Regular cardiac myocyte (primary cell): ENCODE measurements around the gene GPR17. TPM values are rescaled to one million over a fixed set of nuclear protein-coding genes. Genes with fewer than 3 reads are reported as not detected.

Experiments
- total RNA-seq: library from RNA; depleted of rRNA; stranded (reverse); fragments of >200 nt; gene quantifications from 2 replicates; pipeline ENCODE4 v1.2.3, GENCODE V29; 2014

The GPR17 gene
- not detected in 2 replicates for total RNA-seq

GRCh38 chr2:127645395-127646291 is at the start of gene GPR17:
Gene GPR17 (plus strand): TSS chr2:127646153. CDS start chr2:127650736, 4,583 bp downstream.

GRCh38 chr2:127675331-127676261 is 29.6 kb downstream of the GPR17 start, which contains the start of gene LIMS2:
Gene LIMS2 (minus strand): TSS chr2:127675530. CDS start chr2:127675024, 506 bp downstream.

GRCh38 chr2:127701193-127701650 is 55.3 kb downstream of the GPR17 start, which contains the start of gene SFT2D3:
Gene SFT2D3 (plus strand): TSS chr2:127701497. CDS start chr2:127701529, 32 bp downstream.

Other genes with a start within 250 kb of the GPR17 start
- under 0.01 TPM in 1 of 2 replicates, not detected in the other for gene PROC, start 227.7 kb upstream of the GPR17 start, total RNA-seq
- gene IWS1, start 119.7 kb upstream of the GPR17 start, total RNA-seq, result 42.0 and 47.7 TPM in 2 replicates
- under 0.01 TPM in 2 replicates for gene MYO7B, start 110.5 kb upstream of the GPR17 start, total RNA-seq
- 2.7 and 4.8 TPM in 2 replicates for gene LIMS2, start 29.4 kb downstream of the GPR17 start, total RNA-seq
- gene SFT2D3, start 55.3 kb downstream of the GPR17 start, total RNA-seq, result 4.4 and 5.6 TPM in 2 replicates
- gene WDR33, start 165.0 kb downstream of the GPR17 start, total RNA-seq, result 22.8 and 24.0 TPM in 2 replicates
- gene POLR2D, start 212.0 kb downstream of the GPR17 start, total RNA-seq, result 18.6 and 46.6 TPM in 2 replicates
- gene AMMECR1L, start 239.8 kb downstream of the GPR17 start, total RNA-seq, result 17.2 and 17.3 TPM in 2 replicates